ENCODE results near the gene ZBTB5.

DNA sequence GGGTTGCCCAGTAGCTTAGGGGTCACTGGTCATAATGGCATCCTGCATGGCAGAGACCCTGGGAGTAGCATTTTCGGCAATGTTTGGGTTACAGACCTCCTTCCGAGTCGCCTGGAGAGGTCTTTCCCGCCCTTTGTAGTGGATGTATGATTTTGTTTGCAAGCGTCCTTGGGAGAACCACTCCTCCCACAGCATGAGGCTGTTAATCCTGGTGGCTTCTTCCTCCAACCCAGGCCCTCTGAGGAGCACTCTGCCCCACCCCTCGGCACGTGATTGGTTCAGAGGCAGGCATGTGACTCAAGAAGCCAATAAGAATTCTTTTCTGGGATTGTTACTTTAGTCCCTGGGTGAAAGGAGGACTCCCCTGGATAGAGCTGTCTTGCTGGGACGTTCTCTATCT is 73.0 kb downstream of the ZBTB5 start:
- TF ChIP-seq, protein P1, sequence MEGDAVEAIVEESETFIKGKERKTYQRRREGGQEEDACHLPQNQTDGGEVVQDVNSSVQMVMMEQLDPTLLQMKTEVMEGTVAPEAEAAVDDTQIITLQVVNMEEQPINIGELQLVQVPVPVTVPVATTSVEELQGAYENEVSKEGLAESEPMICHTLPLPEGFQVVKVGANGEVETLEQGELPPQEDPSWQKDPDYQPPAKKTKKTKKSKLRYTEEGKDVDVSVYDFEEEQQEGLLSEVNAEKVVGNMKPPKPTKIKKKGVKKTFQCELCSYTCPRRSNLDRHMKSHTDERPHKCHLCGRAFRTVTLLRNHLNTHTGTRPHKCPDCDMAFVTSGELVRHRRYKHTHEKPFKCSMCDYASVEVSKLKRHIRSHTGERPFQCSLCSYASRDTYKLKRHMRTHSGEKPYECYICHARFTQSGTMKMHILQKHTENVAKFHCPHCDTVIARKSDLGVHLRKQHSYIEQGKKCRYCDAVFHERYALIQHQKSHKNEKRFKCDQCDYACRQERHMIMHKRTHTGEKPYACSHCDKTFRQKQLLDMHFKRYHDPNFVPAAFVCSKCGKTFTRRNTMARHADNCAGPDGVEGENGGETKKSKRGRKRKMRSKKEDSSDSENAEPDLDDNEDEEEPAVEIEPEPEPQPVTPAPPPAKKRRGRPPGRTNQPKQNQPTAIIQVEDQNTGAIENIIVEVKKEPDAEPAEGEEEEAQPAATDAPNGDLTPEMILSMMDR (IDR thresholded peaks at IDR 0.05), result no peak
- TF ChIP-seq SIN3A (IDR thresholded peaks at IDR 0.05; ENCODE audit: borderline replicate concordance, insufficient read depth, low read depth, low read length) (no peak), POLR2AphosphoS5 (IDR thresholded peaks at IDR 0.05; ENCODE audit: low read depth, low read length) (no peak)
- TF ChIP-seq, protein P2, sequence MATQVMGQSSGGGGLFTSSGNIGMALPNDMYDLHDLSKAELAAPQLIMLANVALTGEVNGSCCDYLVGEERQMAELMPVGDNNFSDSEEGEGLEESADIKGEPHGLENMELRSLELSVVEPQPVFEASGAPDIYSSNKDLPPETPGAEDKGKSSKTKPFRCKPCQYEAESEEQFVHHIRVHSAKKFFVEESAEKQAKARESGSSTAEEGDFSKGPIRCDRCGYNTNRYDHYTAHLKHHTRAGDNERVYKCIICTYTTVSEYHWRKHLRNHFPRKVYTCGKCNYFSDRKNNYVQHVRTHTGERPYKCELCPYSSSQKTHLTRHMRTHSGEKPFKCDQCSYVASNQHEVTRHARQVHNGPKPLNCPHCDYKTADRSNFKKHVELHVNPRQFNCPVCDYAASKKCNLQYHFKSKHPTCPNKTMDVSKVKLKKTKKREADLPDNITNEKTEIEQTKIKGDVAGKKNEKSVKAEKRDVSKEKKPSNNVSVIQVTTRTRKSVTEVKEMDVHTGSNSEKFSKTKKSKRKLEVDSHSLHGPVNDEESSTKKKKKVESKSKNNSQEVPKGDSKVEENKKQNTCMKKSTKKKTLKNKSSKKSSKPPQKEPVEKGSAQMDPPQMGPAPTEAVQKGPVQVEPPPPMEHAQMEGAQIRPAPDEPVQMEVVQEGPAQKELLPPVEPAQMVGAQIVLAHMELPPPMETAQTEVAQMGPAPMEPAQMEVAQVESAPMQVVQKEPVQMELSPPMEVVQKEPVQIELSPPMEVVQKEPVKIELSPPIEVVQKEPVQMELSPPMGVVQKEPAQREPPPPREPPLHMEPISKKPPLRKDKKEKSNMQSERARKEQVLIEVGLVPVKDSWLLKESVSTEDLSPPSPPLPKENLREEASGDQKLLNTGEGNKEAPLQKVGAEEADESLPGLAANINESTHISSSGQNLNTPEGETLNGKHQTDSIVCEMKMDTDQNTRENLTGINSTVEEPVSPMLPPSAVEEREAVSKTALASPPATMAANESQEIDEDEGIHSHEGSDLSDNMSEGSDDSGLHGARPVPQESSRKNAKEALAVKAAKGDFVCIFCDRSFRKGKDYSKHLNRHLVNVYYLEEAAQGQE (IDR thresholded peaks at IDR 0.05; ENCODE audit: insufficient read depth in 1 of 2, low read depth in 2 of 2, low read length in 1 of 2), result no peak
